GM18858 (cell line): Measurements from ENCODE around the gene CCDC82.

Experiments
- ATAC-seq: cut with Tn5 transposase; IDR thresholded peaks from one replicate; pipeline ENCODE4 v1.9.1; 2021; ENCODE audit not compliant: unreplicated experiment

Gene CCDC82

DNA sequence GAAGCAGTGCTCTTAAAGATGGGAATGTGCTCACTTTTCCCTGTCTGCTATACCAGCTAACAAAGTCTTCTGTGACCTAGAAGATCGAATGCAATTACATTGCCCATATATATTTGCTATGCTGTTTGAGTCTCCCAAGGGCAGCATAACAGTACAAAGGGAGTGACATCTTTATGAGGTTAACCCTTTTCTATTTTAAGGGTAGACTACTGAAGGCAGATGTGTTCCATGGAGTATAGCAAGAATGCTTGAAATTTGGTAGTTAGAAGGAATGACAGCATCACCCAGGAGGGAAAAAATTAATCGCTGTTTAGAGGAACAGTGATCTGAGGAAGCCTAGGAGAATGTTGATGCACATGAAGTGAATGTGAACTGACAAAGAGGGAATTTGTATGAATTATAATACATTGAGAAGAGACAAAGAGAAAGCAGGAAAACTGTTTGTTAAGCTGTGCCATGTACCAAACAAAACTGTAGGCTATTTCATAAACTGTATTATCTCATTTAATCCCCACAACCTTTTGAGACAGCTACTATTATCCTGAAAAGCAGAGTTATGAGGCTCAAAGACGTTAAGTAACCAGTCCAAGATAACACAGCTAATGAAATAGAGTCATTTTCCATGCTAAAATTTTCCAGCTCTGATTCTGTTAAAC, 59.7 kb downstream of the CCDC82 start:
- no peak for ATAC-seq

DNA sequence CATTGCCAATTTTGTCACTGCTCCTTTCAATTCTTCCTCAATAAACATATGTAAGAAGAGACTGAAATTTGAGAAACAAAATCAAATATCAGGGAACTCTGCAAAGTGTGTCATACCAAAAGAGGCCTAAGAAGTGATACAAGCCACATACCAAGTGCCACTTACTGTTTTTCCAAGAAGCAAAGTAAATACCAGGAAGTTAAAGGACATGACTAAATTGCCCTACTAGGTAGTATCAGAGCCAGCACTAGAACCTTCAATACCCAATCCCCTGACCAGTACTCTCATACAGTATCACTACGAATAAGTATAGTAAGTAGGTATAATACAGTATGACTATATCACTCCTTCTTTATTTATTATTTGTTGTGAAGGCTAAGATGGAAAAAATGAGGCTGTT, 60.3 kb downstream of the CCDC82 start:
- ATAC-seq: no peak

DNA sequence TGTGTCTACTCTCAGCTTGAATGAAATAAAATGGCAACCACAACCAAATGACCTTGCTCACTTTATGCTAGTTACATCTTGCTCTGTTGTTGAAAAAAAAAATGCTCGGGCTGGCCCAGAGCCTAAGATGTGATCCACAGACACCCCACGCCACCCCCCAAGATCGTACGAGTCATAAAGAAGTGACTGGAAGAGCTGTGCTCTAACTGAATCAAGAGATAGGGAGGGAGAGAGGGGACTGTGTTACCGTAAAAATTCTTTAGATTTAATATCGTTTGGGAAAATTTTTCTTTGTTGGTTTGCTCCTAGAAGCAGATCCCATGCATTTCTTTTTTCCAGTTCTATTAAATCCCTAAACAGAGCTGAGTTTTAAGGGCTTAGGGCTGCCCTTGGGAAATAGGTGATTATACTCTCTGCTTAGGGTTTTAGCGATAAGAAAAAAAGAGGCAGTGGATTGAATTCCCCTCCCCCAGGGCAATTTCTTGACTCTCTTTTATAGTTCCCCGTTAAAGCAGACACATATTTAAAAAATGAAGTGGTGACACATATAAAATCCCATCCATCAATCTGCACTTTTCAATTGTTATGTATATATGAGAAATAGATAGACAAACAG, 61.2 kb downstream of the CCDC82 start:
- no peak for ATAC-seq

DNA sequence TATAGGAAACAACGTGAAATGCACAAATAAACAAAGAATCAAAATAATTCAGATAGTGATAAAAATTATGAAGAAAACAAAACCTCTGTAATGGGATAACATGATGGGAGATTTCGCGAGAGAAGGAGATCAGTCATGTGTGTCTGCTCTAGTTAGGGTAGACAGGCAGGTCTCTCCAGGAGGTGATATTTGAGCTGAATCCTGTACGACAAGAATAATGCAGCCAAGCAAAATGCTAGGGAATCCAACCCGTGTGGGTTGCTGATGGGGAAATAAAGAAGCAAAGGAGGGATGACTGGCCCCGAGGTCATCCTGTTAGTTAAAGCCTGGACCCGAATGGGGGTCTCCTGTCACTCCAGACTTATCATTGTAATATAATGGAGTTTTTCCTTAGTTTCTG, 62.8 kb downstream of the CCDC82 start:
- no peak for ATAC-seq

DNA sequence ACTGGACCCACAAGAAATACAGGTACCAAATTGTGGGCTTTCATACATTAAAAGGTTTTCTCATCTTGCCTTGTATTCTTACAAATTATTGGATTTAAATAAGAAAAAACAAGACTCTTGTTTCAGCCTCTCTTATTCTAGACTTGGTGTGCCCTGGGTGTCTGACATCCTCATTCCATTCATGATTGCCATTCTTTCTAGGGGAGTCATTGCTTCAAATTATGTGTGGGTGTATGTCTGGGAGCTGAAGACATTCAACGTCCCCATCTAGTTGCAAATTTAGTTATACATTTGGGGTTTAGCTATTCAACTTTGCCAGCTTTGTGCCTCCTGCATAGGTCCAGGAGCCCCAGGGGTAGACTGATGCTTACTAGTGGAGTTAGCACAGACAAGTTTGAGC, 64.8 kb downstream of the CCDC82 start:
- ATAC-seq: no peak

DNA sequence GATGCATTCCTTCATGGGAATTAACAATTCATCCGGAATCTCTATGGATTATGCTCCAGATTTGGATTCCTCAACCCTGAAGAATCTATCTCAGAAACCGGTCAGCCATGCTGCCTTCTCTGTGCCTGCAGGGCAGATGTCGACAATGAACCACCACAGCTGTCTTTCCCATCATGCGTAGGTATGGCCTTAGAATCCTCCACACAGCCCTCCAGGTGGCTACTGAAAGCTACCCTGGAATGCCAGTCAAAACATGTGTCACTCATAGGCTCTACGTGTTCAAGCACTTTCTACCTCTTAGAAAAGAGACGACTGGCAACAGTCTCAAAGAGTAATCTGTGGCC, 66.1 kb downstream of the CCDC82 start:
- no peak for ATAC-seq

DNA sequence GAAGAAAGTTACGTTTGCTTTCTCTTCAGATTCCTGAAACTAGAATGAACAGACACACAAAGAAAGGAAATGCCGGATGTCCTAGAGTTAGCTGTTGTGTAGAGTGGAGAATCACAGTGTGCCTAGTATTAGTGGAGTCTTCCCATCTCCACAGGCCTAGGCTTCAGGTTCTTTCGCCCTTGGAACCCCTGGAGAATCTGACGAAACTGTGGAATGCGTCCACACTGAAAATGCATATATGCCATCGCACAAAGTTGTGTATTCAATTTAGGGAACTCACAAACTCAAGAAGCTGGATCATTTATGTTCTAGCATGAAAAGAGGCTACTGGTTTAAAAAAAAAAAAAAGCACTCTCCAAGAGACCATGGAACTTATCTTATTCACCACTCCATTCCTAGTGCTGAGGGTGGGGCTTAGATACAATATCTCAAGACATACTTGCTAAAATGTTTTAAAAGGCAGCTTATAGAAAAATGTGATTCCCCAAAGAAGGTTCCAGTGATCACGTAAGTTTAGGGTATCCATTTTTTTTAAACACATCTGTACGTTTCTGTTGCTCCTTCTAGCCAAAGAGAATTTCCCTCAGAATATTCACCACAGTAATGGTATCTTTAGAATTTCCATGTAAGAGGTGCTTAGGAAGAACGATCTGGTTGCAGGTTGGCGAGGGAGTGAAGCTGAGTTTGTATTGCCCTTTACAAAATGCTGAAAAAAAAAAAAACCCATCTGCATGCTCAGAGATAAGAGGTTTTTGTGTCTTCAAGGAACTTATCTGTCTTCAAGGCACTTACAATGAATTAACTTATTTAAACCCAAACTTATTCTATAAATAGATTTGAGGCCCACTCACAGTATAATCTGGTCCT, 66.7 kb downstream of the CCDC82 start:
- no peak for ATAC-seq

DNA sequence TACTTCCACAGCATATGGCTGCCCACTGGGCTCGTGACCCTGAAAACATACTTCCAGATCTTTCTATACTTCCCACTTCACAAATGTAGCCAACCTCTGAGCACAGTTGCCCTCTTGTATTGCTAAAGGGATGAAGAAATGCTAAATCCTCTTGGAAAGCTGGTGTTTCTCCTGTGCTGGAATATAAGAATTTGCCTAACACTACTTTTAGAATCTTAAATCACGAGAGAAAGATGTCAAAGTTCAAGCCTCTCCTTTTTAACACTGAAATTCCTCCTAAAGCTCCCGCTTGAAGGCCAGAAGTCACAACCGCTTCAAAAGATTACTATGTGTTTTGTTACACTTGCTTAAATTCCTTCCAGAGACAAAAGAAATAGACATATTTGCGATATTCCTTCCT, 68.6 kb downstream of the CCDC82 start:
- no peak for ATAC-seq

DNA sequence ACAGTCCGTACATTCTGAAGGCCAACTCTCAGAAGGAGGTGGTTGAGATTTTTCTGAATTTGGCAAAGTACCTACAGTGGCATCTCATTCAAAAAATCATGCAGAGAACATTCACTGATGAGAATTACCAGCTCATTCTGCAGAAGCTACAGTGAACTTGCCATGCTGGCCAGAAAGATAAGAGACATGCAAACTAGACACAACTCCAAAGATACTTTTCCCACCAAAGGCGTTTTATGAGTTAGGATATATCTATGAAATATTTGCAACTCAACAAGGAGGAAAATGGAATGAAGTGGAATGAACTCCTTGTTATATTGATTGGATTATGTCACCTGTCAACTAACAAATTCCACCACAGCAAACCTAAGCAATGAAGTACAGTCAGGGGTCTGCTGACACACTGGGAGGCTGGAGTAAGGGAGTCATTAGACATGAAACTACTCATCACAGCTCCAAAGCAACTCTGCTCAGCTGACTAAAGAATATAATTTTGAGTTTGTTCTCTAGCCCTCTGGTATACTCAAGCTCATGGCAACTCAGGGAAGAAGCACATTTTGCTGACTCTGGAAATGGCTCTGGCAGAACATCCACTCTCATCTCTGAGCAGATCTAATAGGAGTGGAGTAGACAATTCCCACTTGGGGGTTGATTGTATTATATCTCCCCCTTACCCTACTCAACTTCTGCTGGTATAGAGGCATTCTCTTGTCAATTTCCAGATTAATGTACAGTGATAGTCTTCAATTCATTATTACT, 69.6 kb downstream of the CCDC82 start:
- ATAC-seq: no peak

DNA sequence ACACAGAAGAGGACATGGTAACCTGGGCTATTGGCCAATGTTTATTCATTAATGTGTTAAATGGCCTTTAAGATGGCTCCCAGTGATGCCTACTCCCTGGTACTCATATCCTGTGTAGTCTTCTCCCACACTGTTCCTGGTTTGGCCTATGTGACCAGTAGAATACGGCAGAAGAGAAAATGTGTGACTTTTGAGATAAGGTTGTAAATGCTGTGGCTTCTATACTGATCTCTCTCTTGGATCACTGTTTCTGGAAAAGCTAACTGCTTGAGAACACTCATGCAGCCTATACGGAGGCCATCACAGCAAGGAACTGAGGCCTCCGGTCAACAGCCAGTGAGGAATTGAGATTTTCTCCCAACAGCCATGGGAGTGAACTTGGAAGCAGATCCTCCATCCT, 70.9 kb downstream of the CCDC82 start:
- ATAC-seq: no peak

DNA sequence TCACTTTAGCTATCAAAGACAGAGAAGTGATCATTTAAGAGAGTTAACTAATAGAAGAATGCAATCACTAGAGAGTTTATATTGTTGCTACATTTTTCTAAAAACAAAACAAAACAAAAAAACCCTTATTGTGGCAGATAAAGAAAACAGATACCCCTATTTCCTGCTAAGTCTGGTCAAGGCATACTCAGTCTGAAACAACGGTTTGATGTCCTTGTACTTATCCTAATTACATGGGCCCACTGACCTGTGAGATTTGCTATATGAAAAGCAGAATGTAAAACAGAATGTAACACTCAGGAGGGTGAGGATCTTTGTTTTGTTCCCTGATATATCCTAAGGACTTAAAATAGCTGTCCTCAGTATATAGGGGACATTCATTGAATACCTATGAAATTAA, 71.3 kb downstream of the CCDC82 start:
- no peak for ATAC-seq

DNA sequence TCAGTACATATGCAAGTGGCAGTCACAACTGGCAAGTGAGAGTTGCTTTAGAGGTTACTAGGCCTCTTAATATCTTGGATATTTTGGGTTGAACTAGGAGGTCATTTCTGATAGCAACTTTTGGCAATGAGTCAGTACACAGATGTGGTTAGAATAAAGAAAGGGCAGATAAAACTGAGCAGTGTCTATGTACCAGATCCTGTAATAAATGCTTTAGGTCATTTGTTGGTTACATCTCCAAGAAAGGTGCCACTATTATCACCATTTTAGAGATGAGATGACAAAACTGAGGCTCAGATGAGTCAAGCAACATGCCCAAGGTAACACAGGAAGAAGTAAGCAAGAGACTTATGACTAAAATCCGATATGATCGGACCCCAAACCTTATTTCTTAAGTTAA, 71.7 kb downstream of the CCDC82 start:
- no peak for ATAC-seq

DNA sequence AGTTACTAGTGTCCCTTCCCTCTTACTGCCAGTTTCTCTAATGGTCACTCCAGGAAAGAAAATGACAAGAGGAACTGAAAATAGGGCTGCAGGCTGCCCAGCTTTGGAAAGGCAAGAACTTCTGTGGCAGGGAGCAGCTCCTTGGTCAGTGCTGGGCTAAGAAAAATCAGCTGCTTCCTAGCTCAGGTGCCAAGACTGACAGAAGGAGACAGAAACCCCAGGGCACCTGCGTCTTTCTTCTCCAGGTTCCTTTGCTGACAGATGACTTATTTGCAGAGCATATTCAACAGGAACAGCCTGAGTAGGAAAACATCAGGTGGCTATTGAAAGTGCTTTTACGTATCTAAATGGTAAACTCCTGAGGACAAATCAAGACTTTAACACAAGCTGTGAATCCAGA, 72.1 kb downstream of the CCDC82 start:
- ATAC-seq: no peak

DNA sequence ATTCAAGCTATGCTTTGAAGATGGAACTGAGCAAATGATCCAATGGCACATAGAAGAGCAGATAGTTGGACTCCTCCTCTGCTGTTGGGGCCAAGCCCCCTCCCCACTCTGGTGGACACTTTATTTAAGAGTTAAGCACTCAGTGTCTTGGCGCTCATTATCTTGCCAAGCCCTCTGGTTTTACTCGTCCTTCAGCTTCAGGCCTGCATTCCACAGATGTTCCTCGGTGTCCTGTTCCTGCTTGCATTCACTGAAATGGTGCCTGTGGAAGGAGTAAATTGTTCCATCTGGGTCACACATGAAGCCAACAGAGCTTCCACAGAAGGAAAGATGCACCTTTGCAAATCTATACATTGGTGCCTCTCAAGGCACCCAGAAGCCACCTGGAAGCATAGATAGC, 72.8 kb downstream of the CCDC82 start:
- no peak for ATAC-seq

DNA sequence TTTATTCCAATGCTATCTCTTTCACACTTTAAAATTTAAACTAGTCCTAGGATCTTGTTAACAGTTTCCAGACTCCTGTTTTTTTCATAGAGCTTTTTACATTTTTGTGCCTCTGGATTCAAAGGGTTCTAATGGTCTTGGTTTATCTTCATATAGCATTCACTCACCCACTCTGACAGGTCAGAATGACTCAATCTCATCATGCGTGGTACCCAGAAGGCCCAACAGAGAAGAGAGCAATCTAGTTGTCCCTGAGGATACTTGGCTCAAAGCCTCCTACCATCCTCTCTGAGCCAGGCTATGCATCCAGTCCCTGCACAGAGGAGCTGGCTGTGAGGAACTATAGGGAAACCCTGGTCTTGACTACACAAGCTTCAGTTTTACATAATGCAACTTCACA, 74.2 kb downstream of the CCDC82 start:
- ATAC-seq: no peak

DNA sequence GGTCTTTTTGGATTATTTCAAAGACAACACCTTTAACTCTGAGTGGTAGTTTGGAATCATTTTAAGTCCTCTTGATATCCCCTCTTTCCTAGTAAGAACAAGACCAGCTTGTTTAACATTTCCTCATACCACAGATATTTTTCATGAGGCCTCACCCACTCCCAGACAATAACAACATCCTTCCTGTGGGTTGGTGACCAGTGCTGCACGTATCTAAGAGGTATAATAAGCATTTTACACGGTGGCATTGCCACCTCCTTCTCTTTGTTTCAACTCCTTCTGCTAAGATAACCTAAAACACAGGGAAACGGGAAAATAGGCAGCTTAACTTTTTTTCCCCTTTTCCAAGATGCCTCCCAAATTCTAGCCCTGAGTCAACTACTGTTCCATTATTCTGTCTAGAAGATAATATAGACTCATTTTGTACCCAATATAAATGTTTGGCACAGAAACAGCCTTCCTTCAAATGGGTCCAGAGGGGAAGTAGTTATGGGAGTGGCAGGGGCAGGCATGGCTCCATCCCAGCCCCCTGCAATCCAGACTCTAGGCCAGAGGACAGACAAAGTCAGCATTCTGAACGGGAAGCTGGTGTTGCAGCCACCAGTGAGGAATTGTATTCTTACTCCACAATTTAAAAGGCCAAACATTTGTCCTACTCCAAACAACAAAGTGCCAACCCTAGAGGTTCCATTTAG, 75.2 kb downstream of the CCDC82 start:
- no peak for ATAC-seq

DNA sequence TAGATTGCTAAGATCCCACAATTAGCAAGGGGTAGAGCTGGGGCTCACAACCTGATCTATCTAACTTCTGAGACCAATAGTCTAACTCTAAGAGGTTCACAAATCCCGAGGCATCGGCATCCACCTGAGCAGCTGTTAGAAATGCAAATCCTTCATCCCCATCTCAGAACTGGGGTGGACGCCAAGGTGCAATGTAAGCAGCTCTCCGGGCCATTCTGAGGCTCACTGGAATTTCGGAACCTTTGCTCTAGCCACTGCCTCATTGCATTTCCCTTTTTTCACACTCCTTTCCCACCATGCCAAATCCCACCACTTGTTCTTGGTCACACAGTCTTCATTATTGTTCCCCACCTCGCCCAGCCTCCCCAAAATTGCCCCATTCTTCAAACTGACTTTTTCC, 76.5 kb downstream of the CCDC82 start:
- ATAC-seq: no peak

DNA sequence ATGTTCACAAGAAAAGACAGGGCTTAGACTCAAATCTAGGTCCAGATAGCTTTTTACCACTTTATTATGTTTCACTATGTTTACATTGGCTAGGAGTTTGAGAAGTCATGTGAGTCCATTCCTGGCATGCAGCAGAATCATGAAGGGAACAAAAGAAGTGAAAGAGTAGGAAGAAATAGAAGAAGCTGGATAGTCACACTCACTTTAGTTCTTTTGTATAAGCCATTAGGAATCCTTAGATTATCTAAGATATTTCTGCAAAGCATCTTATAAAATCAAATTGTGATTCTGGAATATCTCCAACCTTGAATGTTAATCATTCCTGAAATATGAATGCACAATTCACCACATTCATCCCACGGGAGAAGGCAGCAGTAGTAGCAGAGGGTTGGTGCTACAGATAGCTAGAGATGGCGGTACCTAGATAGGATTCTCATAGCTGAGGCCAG, 78.6 kb downstream of the CCDC82 start:
- no peak for ATAC-seq

DNA sequence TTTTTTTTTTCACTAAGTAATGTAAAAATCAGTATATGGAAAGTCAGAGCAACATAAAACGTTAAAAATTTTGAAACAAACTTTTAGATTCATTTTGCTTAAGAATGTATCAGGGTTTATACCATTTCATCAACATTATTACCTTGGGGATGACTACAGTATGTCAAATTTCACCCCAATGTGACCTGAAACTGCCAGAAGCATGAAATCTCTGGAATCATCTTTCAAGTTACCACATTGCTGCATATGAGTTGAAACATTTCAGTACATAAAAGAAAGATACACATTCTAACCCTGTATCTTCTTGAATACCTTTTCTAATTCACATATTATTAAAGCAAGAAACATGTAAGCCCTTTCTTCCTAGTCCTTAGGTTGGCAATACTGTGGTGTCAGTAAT, 79.5 kb downstream of the CCDC82 start:
- no peak for ATAC-seq

DNA sequence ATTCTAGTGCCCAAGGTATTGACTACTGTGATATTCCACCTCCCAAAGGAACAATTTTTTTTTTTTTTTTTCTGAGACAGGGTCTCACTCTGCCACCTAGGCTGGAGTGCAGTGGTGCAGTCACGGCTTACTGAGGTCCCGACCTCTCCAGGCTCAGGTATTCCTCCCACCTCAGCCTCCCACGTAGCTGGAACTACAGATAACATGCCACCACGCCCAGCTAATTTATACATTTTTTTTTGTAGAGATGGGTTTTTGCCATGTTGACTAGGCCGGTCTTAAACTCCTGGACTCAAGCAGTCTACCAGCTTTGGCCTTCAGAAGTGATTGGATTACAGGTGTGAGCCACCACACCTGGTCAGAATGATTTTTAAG, 80.1 kb downstream of the CCDC82 start:
- ATAC-seq: no peak

DNA sequence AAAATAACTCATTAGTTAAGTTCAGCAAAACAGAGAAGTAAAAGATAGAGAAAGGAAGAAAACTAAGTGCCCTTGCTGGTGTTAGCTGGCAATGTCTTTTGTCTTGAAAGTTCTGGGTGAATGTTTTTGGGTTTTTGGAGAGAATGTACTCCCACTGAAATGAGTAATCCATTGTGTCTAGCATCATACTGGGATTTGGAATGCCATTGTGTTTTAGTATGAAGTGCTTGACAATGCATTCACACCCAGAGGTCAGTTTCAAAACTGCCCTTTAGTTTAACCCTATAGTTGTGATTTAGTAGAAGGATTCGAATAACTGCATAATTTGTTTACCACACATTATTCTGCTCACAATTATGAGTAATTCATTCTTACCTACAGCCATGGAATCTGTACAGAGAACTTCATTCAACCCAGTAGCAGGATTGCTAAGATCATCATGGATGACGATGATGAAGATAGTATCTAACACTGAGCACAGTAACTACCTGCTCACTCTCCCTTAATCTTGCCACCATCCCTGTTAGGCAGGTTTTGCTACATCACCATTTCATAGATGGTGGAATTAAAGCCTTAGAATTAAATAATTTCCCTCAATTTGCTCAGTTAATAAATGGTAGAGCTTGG, 80.6 kb downstream of the CCDC82 start:
- ATAC-seq: no peak
